Measurements from ENCODE around the gene ZNF541. TPM values are rescaled to one million over a fixed set of nuclear protein-coding genes. Genes with fewer than 3 reads are reported as not detected.
"Not testable (repeated sequence)": the region's sequence is repeated elsewhere in the genome, so short reads cannot be mapped to it uniquely, and the experiment has no call there.

ZNF541 gene
- total RNA-seq, 2 donors from 2014 or later, result not detected

DNA sequence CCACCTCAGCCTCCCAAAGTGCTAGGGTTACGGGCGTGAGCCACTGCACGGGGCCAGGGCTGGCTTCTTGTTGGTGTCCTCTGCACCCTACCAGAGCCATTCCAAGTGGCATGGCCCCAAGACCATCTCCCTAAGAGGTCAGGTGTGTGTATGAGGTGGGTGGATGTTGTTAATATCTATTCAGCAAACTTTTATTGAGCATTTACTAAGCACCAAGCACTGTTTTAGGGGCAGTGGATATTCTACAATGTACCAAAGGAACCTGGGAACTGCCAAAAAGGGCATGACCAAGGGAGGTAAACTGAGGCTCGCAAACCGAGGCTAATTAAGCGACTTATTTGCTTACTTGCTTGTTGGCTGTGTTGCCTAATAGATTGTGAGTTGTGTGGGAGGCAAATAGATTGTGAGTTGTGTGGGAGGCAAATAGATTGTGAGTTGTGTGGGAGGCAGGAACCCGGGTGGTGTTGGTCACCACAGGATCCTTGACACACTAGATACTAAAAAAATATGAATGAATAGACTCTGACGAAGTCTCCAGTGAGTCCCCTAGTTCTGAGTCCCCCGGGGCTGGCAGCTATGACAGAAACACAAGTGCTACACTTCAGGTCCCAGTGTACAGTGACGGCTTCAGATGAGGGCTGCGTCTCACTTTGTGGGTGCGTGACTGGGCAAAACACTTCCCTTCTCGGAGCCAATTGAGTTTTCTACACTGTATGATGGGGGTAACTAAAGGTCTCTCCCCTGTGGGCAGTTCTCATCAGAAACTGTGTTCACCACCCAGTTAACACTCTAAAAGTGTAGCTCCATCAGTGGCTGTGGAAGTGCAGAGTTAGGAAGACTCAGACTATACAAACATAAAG is 31.0 kb upstream of the ZNF541 start:
- DNase-seq (ENCODE audit: low spot score) (no peak), ATAC-seq (ENCODE audit: insufficient number of reproducible peaks, low FRiP score, low read depth) (no peak)
- Histone ChIP-seq H3K36me3 (no peaks in the 10 kb centered on the region), H3K4me3 (no peak overlapping the region), H3K4me1 (ENCODE audit: control insufficient read depth in 1 of 2, low read depth in 2 of 2) (peaks cover 19 to 26% of the 10 kb centered on the region in 2 donors), H3K27me3 (replicated peaks; ENCODE audit: insufficient read depth) (no peaks in the 10 kb centered on the region), H3K9me3 (no peaks in the 10 kb centered on the region), H3K27ac (no peak overlapping the region)
- TF ChIP-seq, protein P1, sequence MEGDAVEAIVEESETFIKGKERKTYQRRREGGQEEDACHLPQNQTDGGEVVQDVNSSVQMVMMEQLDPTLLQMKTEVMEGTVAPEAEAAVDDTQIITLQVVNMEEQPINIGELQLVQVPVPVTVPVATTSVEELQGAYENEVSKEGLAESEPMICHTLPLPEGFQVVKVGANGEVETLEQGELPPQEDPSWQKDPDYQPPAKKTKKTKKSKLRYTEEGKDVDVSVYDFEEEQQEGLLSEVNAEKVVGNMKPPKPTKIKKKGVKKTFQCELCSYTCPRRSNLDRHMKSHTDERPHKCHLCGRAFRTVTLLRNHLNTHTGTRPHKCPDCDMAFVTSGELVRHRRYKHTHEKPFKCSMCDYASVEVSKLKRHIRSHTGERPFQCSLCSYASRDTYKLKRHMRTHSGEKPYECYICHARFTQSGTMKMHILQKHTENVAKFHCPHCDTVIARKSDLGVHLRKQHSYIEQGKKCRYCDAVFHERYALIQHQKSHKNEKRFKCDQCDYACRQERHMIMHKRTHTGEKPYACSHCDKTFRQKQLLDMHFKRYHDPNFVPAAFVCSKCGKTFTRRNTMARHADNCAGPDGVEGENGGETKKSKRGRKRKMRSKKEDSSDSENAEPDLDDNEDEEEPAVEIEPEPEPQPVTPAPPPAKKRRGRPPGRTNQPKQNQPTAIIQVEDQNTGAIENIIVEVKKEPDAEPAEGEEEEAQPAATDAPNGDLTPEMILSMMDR (IDR thresholded peaks at IDR 0.05), result no peak

DNA sequence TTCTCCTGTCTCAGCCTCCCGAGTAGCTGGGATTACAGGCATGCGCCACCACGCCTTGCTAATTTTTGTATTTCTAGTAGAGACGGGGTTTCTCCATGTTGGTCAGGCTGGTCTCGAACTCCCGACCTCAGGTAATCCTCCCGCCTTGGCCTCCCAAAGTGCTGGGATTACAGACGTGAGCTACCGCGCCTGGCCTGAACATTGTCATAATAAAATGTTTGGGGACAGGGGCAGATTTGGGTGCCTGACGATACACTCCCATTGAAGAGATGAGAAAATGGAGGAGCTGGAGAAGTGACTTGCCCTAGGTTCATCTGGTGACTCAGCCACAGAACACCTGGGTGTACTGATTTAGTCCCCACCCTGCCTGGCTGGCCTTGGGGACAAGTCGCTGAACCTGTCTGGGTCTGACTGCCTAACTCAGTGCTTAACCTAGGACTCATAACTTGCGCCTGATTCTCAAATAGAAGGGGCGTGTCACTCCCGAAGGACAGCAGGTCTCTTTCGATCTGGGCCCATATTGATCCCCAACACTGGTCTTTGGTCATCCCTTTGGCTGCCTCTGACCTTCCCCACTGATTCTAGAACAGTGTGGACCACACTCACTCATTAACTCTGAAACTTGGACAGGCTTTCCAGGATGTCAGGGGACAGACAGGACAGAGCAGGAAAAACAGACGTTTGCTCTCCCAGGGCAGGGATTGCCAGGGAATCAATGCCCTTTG is 28.4 kb upstream of the ZNF541 start:
- ATAC-seq (ENCODE audit: insufficient number of reproducible peaks, low FRiP score, low read depth), result no peak
- H3K27ac ChIP-seq, result peak overlapping the region; percentile 82 to 88
- DNase-seq (ENCODE audit: low spot score), result no peak
- H3K9me3 ChIP-seq, result no peaks in the 10 kb centered on the region
- H3K27me3 ChIP-seq (replicated peaks; ENCODE audit: insufficient read depth), result no peaks in the 10 kb centered on the region
- no peaks in the 10 kb centered on the region for H3K36me3 ChIP-seq
- peaks cover 12 to 18% of the 10 kb centered on the region in 2 donors for H3K4me1 ChIP-seq (ENCODE audit: control insufficient read depth in 1 of 2, low read depth in 2 of 2)
- peak overlapping the region; percentile 91 for H3K4me3 ChIP-seq
- TF ChIP-seq, protein P1 (IDR thresholded peaks at IDR 0.05), result no peak

DNA sequence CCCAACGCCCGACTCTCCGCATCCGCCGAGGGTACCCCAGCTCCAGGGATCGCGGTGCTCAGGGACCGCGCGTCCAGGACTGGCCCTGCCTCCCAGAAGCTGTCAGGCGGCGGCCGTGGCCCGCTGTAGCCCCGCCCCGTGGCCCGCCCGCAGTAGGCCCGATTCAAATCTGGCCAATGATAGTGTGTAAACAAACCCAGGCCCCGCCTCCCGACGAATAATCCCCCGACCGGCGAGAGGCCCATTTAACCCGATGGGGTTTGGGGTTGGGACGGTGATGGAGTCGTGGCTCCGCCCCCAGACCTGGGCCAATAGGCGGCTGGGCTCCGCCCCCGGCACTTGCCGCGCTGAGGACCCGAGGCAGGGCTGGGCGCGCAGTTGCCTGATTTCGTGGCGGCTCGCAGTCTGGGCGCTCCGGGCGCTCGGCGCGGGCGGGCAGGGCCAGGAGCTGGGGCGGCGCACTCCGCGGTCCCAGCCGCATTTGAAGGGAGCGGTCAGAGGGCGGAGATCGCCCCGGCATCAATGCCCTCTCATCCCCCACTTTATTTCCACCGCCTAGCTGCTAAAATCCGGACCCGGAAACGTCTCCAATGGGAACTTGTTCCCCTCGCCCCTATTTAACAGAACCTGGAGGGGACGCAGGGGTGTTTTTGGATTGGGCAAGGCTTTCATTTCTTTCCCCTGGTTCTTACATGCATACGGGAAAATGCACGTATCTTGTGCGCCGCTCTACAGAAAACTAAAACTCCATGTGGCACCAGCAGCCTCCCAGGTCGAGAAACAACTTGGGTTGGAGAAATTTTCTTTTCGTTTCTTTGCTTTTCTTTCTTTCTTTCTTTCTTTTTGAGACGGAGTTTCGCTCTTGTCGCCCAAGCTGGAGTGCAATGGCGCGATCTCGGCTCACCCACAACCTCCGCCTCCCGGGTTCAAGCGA is 27.6 kb upstream of the ZNF541 start:
- no peaks in the 10 kb centered on the region for H3K9me3 ChIP-seq
- DNase-seq (ENCODE audit: low spot score) (peak; percentile 99), ATAC-seq (ENCODE audit: insufficient number of reproducible peaks, low FRiP score, low read depth) (peak; percentile 86)
- H3K4me1 ChIP-seq (ENCODE audit: control insufficient read depth in 1 of 2, low read depth in 2 of 2), result peaks cover 12 to 18% of the 10 kb centered on the region in 2 donors
- no peaks in the 10 kb centered on the region for H3K27me3 ChIP-seq (replicated peaks; ENCODE audit: insufficient read depth)
- H3K4me3 ChIP-seq, result peak overlapping the region; percentile 91
- TF ChIP-seq, protein P1 (IDR thresholded peaks at IDR 0.05), result no peak
- peak overlapping the region; percentile 82 to 88 for H3K27ac ChIP-seq
- no peaks in the 10 kb centered on the region for H3K36me3 ChIP-seq

DNA sequence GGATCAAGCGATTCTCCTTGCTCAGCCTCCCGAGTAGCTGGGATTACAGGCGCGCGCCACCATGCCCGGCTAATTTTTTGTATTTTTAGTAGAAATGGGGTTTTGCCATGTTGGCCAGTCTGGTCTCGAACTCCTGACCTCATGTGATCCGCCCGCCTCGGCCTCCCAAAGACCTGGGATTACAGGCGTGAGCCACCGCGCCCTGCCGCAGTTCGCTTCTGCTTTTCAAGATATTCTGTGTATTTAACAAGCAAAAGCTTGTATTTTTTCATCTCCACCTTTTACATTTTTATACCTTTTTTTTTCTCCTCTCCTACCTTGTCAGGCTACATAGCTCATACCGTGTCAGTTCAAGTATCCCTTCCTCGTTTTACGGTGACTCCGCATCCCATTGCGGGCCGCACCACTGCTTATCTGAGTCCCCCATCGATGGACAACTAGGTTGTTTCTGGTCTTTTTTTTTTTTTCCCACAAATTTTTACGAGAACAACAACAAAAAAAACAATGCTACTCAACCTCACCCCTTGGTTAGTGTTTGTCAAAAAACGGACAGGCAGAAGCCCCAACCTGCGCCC is 26.8 kb upstream of the ZNF541 start:
- H3K27me3 ChIP-seq (replicated peaks; ENCODE audit: insufficient read depth); H3K36me3 ChIP-seq; H3K9me3 ChIP-seq; DNase-seq (ENCODE audit: low spot score); ATAC-seq (ENCODE audit: insufficient number of reproducible peaks, low FRiP score, low read depth): not testable (repeated sequence)
- Histone ChIP-seq H3K4me1 (ENCODE audit: control insufficient read depth in 1 of 2, low read depth in 2 of 2) (peaks cover 12 to 18% of the 10 kb centered on the region in 2 donors), H3K4me3 (peak overlapping the region; percentile 91), H3K27ac (peak overlapping the region; percentile 46 to 88)

Measured in thoracic aorta (tissue), 2 donors.